Endothelial cell of hepatic sinusoid (primary cell): Measurements from ENCODE around the gene DDO.
"Not testable (repeated sequence)": the region's sequence is repeated elsewhere in the genome, so short reads cannot be mapped to it uniquely, and the experiment has no call there.

Experiments
- in situ Hi-C: cut with HindIII; loops from 2 replicates; pipeline ENCODE4 v1.10.0; 2017; ENCODE audit warnings: low sequenced_read_pairs

DDO gene

GRCh38 chr6:110350593-110350992, 64.8 kb downstream of the DDO start:
- in situ Hi-C loops: not testable (repeated sequence)

GRCh38 chr6:110348961-110349690, 66.2 kb downstream of the DDO start:
- in situ Hi-C loops: no loop called here

- in situ Hi-C loops: no loop called here
Observed at GRCh38 chr6:110345025-110345424, 70.3 kb downstream of the DDO start.

- in situ Hi-C loops: no loop called here
Observed at GRCh38 chr6:110342759-110343158, 72.6 kb downstream of the DDO start.
